Measurements from ENCODE around the gene NPR2. TPM values are rescaled to one million over a fixed set of nuclear protein-coding genes. Genes with fewer than 3 reads are reported as not detected.

The NPR2 gene
- total RNA-seq, 1 donor from 2014 or later: 40.2 TPM

GRCh38 chr9:35763803-35764202 lies 27.6 kb upstream of the NPR2 start:
- no peak for DNase-seq (ENCODE audit: low spot score)
- no peak overlapping the region for H3K4me3 Mint-ChIP-seq (ENCODE audit: unreplicated experiment)
- no peak overlapping the region for H3K27ac Mint-ChIP-seq (ENCODE audit: unreplicated experiment)
- peaks cover 21% of the 10 kb centered on the region for H3K4me1 Mint-ChIP-seq (ENCODE audit: low read depth)
- no peaks in the 10 kb centered on the region for H3K36me3 Mint-ChIP-seq (ENCODE audit: low read depth)
- no peak for TF ChIP-seq CTCF (IDR thresholded peaks at IDR 0.05)
- H3K9me3 Mint-ChIP-seq (ENCODE audit: low read depth): no peaks in the 10 kb centered on the region
- H3K27me3 Mint-ChIP-seq (ENCODE audit: low read depth): no peaks in the 10 kb centered on the region

- TF ChIP-seq CTCF (IDR thresholded peaks at IDR 0.05): no peak
- H3K27me3 Mint-ChIP-seq (ENCODE audit: low read depth): no peaks in the 10 kb centered on the region
- no peaks in the 10 kb centered on the region for H3K36me3 Mint-ChIP-seq (ENCODE audit: low read depth)
- no peak for DNase-seq (ENCODE audit: low spot score)
- H3K4me1 Mint-ChIP-seq (ENCODE audit: low read depth): no peaks in the 10 kb centered on the region
- H3K4me3 Mint-ChIP-seq (ENCODE audit: unreplicated experiment): no peak overlapping the region
- no peaks in the 10 kb centered on the region for H3K9me3 Mint-ChIP-seq (ENCODE audit: low read depth)
- no peak overlapping the region for H3K27ac Mint-ChIP-seq (ENCODE audit: unreplicated experiment)
Observed at GRCh38 chr9:35766997-35767396, 24.4 kb upstream of the NPR2 start.

- TF ChIP-seq CTCF (IDR thresholded peaks at IDR 0.05): no peak
- no peaks in the 10 kb centered on the region for H3K9me3 Mint-ChIP-seq (ENCODE audit: low read depth)
- no peak overlapping the region for H3K27ac Mint-ChIP-seq (ENCODE audit: unreplicated experiment)
- H3K4me3 Mint-ChIP-seq (ENCODE audit: unreplicated experiment): no peak overlapping the region
- no peaks in the 10 kb centered on the region for H3K4me1 Mint-ChIP-seq (ENCODE audit: low read depth)
- no peaks in the 10 kb centered on the region for H3K27me3 Mint-ChIP-seq (ENCODE audit: low read depth)
- H3K36me3 Mint-ChIP-seq (ENCODE audit: low read depth): no peaks in the 10 kb centered on the region
- no peak for DNase-seq (ENCODE audit: low spot score)
Observed at GRCh38 chr9:35767458-35767857, 23.9 kb upstream of the NPR2 start.

- DNase-seq (ENCODE audit: low spot score): no peak
- no peak for TF ChIP-seq CTCF (IDR thresholded peaks at IDR 0.05)
- H3K36me3 Mint-ChIP-seq (ENCODE audit: low read depth): no peaks in the 10 kb centered on the region
- no peaks in the 10 kb centered on the region for H3K27me3 Mint-ChIP-seq (ENCODE audit: low read depth)
- no peak overlapping the region for H3K27ac Mint-ChIP-seq (ENCODE audit: unreplicated experiment)
- H3K4me3 Mint-ChIP-seq (ENCODE audit: unreplicated experiment): no peak overlapping the region
- H3K9me3 Mint-ChIP-seq (ENCODE audit: low read depth): no peaks in the 10 kb centered on the region
- no peaks in the 10 kb centered on the region for H3K4me1 Mint-ChIP-seq (ENCODE audit: low read depth)
Observed at GRCh38 chr9:35769763-35770162, 21.6 kb upstream of the NPR2 start.

GRCh38 chr9:35771075-35771433 lies 20.3 kb upstream of the NPR2 start:
- Mint-ChIP-seq H3K4me1 (ENCODE audit: low read depth) (no peaks in the 10 kb centered on the region), H3K9me3 (ENCODE audit: low read depth) (no peaks in the 10 kb centered on the region), H3K27me3 (ENCODE audit: low read depth) (no peaks in the 10 kb centered on the region), H3K36me3 (ENCODE audit: low read depth) (no peaks in the 10 kb centered on the region), H3K27ac (ENCODE audit: unreplicated experiment) (no peak overlapping the region), H3K4me3 (ENCODE audit: unreplicated experiment) (no peak overlapping the region)
- TF ChIP-seq CTCF (IDR thresholded peaks at IDR 0.05): no peak
- no peak for DNase-seq (ENCODE audit: low spot score)

Measured in chondrocyte (in vitro differentiated cells).